K562 treated with DMSO at 1 percent for 48 hours (cell line): ENCODE measurements around the gene ZNG1A. TPM values are rescaled to one million over a fixed set of nuclear protein-coding genes. Genes with fewer than 3 reads are reported as not detected.

Experiments
- total RNA-seq: library from RNA; unstranded; fragments of 300-600 nt; gene quantifications from 2 replicates; pipeline ENCODE4 v1.2.3, GENCODE V29; 2022; ENCODE audit warnings: low replicate concordance; ENCODE audit errors: extremely low read depth

The ZNG1A gene
- not detected in 2 replicates for total RNA-seq

GRCh38 chr9:178970-179383, at the start of gene ZNG1A:
TSS of gene ZNG1A (minus strand) at chr9:179056. CDS start at chr9:178969, 87 bp downstream.

GRCh38 chr9:214648-215493, 36.0 kb upstream of the ZNG1A start, which contains the start of gene DOCK8:
TSS of gene DOCK8 (plus strand) at chr9:214865. CDS start at chr9:214977, 112 bp downstream.

GRCh38 chr9:117995-118467, 60.8 kb downstream of the ZNG1A start, which contains the start of gene FOXD4:
TSS of gene FOXD4 (minus strand) at chr9:118417. CDS start at chr9:118119, 298 bp downstream.

Other genes starting within 250 kb of the ZNG1A start
- gene WASHC1, start 149.6 kb downstream of the ZNG1A start, total RNA-seq = not detected in 2 replicates
- not detected in 2 replicates for gene FOXD4, start 60.6 kb downstream of the ZNG1A start, total RNA-seq
- gene DOCK8, start 35.8 kb upstream of the ZNG1A start, total RNA-seq = not detected in 2 replicates